Glutamatergic neuron (in vitro differentiated cells): ENCODE measurements around the gene CASP2. TPM values are rescaled to one million over a fixed set of nuclear protein-coding genes. Genes with fewer than 3 reads are reported as not detected.

Experiments
- DNase-seq: peaks from one replicate; pipeline ENCODE4 v3.0.0; 2022
- H3K27ac Mint-ChIP-seq: one replicate; pipeline ENCODE4 v1.8.0; 2020; ENCODE audit warnings: mild to moderate bottlenecking, mixed read lengths, inconsistent platforms; ENCODE audit not compliant: unreplicated experiment
- H3K27me3 Mint-ChIP-seq: one replicate; pipeline ENCODE4 v1.8.0; 2020; ENCODE audit warnings: mild to moderate bottlenecking, moderate library complexity, mixed read lengths, inconsistent platforms; ENCODE audit not compliant: unreplicated experiment
- H3K36me3 Mint-ChIP-seq: one replicate; pipeline ENCODE4 v1.8.0; 2020; ENCODE audit warnings: mild to moderate bottlenecking, mixed read lengths, inconsistent platforms; ENCODE audit not compliant: unreplicated experiment
- H3K4me1 Mint-ChIP-seq: one replicate; pipeline ENCODE4 v1.8.0; 2020; ENCODE audit warnings: mild to moderate bottlenecking, low read depth, mixed read lengths, inconsistent platforms; ENCODE audit not compliant: unreplicated experiment
- H3K4me3 Mint-ChIP-seq: one replicate; pipeline ENCODE4 v1.8.0; 2020; ENCODE audit warnings: mild to moderate bottlenecking, mixed read lengths, inconsistent platforms; ENCODE audit not compliant: unreplicated experiment
- H3K9me3 Mint-ChIP-seq: one replicate; pipeline ENCODE4 v1.8.0; 2020; ENCODE audit warnings: mild to moderate bottlenecking, moderate library complexity, mixed read lengths, inconsistent platforms; ENCODE audit not compliant: unreplicated experiment
- total RNA-seq: library from RNA; stranded (reverse); fragmentation: NEBNext Ultra II Directional; extraction: Animal tissue kit (Norgen Biotek cat#: 25700); gene quantifications from one replicate; pipeline ENCODE4 v1.2.1, GENCODE V29; 2021; ENCODE audit not compliant: unreplicated experiment
- TF ChIP-seq, protein P1 (sequence below): fragments of 200-600 bp; sonication (generic); IDR thresholded peaks from one replicate; pipeline ENCODE4 v1.5.0; 2021; ENCODE audit not compliant: partially characterized antibody, unreplicated experiment

CASP2 gene
- total RNA-seq, 1 donor from 2014 or later, result 59.2 TPM

DNA sequence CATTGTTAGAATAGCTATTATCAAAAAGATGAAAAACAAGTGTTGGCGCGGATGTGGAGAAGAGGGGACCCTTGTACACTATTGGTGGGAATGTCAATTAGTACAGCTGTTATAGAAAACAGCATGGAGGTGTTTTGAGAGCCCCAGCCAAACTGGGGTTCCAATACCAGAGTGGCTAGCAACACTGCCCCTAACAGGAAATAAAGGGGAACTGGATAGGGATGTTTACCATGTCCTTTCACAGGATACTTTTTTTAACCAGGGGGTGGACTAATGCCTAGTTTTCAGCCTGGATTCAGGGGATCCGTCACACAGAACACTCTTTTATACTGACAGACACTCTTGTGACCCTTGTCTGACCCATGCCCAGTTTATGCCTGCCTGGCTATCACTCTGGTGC, 31.8 kb upstream of the CASP2 start:
- H3K27me3 Mint-ChIP-seq, result no peaks in the 10 kb centered on the region
- no peak overlapping the region for H3K4me3 Mint-ChIP-seq
- H3K27ac Mint-ChIP-seq, result no peak overlapping the region
- no peaks in the 10 kb centered on the region for H3K4me1 Mint-ChIP-seq
- peaks cover 16% of the 10 kb centered on the region for H3K36me3 Mint-ChIP-seq
- DNase-seq, result no peak
- H3K9me3 Mint-ChIP-seq, result peaks cover 1% of the 10 kb centered on the region
- TF ChIP-seq, protein P1, sequence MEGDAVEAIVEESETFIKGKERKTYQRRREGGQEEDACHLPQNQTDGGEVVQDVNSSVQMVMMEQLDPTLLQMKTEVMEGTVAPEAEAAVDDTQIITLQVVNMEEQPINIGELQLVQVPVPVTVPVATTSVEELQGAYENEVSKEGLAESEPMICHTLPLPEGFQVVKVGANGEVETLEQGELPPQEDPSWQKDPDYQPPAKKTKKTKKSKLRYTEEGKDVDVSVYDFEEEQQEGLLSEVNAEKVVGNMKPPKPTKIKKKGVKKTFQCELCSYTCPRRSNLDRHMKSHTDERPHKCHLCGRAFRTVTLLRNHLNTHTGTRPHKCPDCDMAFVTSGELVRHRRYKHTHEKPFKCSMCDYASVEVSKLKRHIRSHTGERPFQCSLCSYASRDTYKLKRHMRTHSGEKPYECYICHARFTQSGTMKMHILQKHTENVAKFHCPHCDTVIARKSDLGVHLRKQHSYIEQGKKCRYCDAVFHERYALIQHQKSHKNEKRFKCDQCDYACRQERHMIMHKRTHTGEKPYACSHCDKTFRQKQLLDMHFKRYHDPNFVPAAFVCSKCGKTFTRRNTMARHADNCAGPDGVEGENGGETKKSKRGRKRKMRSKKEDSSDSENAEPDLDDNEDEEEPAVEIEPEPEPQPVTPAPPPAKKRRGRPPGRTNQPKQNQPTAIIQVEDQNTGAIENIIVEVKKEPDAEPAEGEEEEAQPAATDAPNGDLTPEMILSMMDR, result no peak

DNA sequence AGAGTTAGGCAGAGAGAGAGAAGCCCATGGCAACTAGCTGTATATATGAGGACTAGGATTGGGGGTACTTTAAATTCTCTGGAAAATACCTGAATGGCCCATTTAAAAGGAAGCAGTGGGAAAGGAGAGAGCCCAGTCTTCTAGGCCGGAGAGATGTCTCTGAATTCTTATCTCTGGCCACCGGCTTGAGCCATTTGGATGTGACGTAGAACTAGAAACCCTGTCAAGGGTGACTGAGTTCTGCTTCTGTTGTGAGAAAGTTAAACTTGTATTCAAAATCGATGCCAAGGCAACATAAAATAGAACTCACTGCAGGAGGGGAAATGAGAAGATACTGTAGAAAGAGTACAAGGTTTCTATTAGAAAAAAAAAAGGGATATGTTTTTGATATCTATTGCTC, 31.2 kb upstream of the CASP2 start:
- Mint-ChIP-seq H3K36me3 (peaks cover 16% of the 10 kb centered on the region), H3K9me3 (peaks cover 2% of the 10 kb centered on the region), H3K27me3 (no peaks in the 10 kb centered on the region), H3K4me3 (no peak overlapping the region), H3K4me1 (no peaks in the 10 kb centered on the region), H3K27ac (no peak overlapping the region)
- DNase-seq, result no peak
- TF ChIP-seq, protein P1, result no peak

DNA sequence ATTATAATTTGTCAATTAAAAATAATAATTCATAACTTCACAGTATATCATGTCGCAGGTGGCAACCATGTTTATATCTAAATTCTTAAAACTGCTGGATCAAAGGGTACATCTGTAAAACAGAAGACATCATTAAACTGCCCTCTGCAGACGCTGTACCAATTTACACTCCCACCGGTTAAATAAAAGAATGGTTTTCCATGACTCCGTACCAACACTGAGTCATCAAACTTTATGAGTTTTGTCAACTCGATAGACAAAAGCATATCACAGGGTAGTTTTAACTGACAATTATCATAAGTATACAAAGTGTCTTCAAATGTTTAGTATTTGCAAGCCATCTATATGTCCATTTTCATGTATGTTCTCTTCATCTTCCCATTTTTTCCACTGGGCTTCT, 30.6 kb upstream of the CASP2 start:
- DNase-seq, result no peak
- Mint-ChIP-seq H3K27ac (no peak overlapping the region), H3K27me3 (no peaks in the 10 kb centered on the region), H3K36me3 (peaks cover 13% of the 10 kb centered on the region), H3K9me3 (peaks cover 4% of the 10 kb centered on the region), H3K4me3 (no peak overlapping the region), H3K4me1 (no peaks in the 10 kb centered on the region)
- TF ChIP-seq, protein P1, result no peak

DNA sequence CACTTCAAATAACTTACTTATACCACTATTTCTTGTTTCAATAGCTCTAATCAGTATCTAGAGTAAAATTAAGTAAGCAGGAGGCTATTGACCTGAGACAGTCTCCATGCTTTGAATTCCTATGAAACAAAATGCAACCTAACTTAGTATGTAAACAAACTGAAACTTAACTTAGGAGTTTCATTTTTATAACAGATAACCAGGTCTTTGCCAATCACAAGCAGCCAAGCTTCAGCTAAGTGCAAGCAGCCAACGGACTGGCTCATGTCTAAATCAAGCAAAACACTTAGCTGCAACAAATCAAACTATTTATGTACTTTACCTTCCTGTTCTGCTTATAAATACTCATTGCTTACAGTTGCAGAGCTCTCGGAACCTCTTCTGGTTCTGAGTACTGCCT, 29.3 kb upstream of the CASP2 start:
- peaks cover 3% of the 10 kb centered on the region for H3K9me3 Mint-ChIP-seq
- H3K4me3 Mint-ChIP-seq, result no peak overlapping the region
- no peaks in the 10 kb centered on the region for H3K4me1 Mint-ChIP-seq
- TF ChIP-seq, protein P1, result no peak
- peaks cover 5% of the 10 kb centered on the region for H3K36me3 Mint-ChIP-seq
- DNase-seq, result no peak
- no peak overlapping the region for H3K27ac Mint-ChIP-seq
- peaks cover 4% of the 10 kb centered on the region for H3K27me3 Mint-ChIP-seq

DNA sequence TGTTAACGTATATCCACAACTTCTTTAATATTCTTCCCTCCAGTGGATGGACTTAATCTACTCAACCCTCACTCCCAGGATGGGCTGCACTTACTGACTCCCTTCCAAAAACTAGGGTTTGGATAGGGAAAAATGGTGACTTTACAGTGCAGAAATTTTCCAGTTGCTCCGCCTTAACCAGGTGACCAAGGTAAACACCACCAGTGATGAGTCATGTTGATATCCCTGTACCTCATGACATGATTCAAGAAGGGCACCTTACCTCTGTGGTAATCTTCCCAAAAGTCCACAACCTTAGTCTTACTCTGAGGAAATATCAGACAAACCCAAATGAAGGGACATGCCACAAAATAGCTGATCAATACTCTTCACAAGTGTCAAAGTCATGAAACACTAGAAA, 28.4 kb upstream of the CASP2 start:
- TF ChIP-seq, protein P1, result no peak
- Mint-ChIP-seq H3K27ac (no peak overlapping the region), H3K4me1 (no peaks in the 10 kb centered on the region), H3K4me3 (no peak overlapping the region), H3K36me3 (peaks cover 5% of the 10 kb centered on the region), H3K27me3 (peaks cover 4% of the 10 kb centered on the region), H3K9me3 (peaks cover 3% of the 10 kb centered on the region)
- no peak for DNase-seq
